Measurements from ENCODE around the gene ERG. TPM values are rescaled to one million over a fixed set of nuclear protein-coding genes. Genes with fewer than 3 reads are reported as not detected.

ERG gene
- total RNA-seq, 2 donors from 2014 or later = not detected

DNA sequence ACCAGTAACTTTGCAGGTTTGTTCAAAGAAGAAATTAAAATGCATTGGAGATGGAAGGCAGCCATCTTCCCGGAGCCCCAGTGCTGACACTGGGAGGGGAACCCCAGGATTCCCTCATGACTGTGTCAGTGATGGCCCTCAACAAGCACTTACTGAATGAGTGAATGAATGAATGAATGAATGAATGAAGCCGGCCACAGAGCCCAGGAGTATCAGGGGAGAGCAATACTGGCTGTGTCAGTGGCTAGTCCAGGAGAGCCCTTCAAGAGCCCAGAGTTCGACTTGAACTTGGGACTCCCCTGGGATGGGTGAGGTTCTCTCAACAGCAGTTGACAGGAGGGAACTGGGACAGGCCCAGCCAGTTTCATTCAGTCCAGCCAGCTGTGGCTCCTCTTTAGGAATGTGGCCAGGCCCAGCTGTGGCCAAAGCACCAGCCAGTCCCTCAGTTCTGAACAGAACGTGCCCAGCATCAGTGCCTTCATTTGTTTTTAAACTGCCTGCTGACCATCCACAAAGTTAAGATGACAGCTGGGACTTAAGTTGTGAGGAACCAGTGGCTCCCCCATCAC is 9.2 kb upstream of the ERG start:
- Mint-ChIP-seq H3K9me3 (no peaks in the 10 kb centered on the region), H3K27me3 (peaks cover 34% of the 10 kb centered on the region), H3K4me3 (no peak overlapping the region), H3K27ac (no peak overlapping the region), H3K36me3 (ENCODE audit: low read depth) (no peaks in the 10 kb centered on the region), H3K4me1 (no peaks in the 10 kb centered on the region)
- ATAC-seq (replicated peaks) = no peak

DNA sequence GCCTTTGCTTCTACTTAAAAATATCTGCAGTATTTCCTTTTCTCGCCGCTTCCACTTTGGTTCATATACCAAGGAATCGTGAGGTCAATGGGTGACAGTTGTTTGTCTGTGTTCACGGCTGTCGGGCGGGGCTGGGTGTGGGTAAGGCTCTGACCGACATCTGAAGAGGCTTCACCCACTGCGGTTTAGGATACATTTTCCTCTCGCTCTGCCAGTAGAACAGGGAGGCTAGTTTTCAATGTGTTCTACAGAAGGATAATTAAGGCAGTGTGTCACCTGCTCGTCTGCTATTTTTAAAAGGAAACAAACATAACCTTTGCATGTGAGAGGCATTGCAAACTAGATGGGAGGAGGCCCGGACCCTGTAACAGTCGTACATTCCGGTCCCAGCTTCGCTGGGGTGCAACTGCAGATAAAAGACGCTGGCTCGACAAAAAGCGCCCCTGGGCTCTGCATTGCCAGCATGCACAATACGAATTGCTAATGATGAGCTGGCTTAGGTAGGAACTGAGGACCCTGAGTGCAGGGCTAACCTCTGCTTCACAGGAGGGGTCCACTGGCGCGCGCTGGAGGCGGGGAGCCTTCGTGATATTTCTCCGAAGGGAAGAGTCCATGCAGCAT is 8.5 kb upstream of the ERG start:
- ATAC-seq (replicated peaks) = no peak
- H3K4me1 Mint-ChIP-seq = no peaks in the 10 kb centered on the region
- peaks cover 39% of the 10 kb centered on the region for H3K27me3 Mint-ChIP-seq
- no peaks in the 10 kb centered on the region for H3K9me3 Mint-ChIP-seq
- H3K27ac Mint-ChIP-seq = no peak overlapping the region
- H3K36me3 Mint-ChIP-seq (ENCODE audit: low read depth) = no peaks in the 10 kb centered on the region
- H3K4me3 Mint-ChIP-seq = no peak overlapping the region

DNA sequence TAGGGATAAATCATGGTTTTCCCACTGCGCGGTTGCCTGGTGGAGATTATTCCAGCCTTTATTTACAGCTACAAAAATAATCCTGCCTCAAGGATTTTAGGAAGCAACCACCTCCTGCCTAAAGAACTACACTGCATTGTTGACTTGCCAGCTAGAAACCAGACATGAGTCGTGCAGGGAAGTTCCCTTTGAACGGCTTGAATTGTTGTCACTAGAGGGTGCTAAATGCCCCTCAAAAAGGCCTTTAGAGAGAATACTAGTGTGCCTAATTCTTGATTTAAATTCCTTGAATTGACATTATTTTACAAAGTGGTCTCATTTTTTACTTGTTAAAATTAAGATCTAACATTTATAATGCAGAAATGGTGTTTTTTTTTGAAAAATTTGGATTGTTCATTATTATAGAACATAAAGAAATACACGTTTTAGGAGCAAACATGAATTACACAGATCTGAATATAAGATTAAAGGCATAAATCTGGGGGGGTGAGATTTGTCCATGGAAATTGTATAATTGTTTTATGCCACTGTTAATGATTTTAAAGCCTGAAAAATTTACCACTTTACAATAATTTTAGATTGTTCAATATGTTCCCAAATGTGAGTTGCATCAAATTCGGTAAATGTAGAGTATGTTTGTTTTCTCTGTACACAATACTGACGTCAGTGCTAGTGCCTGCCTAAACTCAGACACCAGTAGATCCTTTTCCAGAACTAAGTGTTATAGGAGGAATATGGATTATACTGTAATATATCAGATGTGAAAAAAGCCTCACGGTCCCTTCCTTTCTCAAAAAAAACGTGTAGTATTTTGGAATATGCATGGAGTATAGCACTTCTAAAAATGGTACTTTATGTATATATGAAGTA is 7.6 kb upstream of the ERG start:
- H3K27ac Mint-ChIP-seq = no peak overlapping the region
- H3K9me3 Mint-ChIP-seq = no peaks in the 10 kb centered on the region
- peak; percentile 60 for ATAC-seq (replicated peaks)
- no peaks in the 10 kb centered on the region for H3K36me3 Mint-ChIP-seq (ENCODE audit: low read depth)
- no peaks in the 10 kb centered on the region for H3K4me1 Mint-ChIP-seq
- H3K27me3 Mint-ChIP-seq = peaks cover 41% of the 10 kb centered on the region
- H3K4me3 Mint-ChIP-seq = no peak overlapping the region

DNA sequence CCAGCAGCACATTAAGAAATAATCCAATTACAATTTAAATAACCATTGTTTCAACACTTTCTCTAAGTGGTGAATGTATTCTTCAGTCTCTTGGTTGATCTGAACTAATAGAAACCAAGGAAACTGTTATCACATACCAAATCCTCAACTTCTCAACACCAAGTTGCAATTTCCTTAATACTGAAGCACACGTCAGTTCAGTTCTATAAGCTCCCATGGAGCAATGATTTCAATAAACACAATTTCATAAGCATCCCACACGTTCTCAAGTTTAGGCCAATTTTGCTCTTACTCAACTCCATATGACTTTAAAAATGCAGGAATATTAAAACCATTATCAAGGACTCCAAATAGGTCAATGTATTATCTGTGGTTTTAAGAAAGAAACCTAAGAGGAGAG is 5.8 kb upstream of the ERG start:
- H3K36me3 Mint-ChIP-seq (ENCODE audit: low read depth) = no peaks in the 10 kb centered on the region
- H3K27ac Mint-ChIP-seq = no peak overlapping the region
- ATAC-seq (replicated peaks) = no peak
- peaks cover 46% of the 10 kb centered on the region for H3K27me3 Mint-ChIP-seq
- H3K4me1 Mint-ChIP-seq = no peaks in the 10 kb centered on the region
- H3K9me3 Mint-ChIP-seq = no peaks in the 10 kb centered on the region
- no peak overlapping the region for H3K4me3 Mint-ChIP-seq

DNA sequence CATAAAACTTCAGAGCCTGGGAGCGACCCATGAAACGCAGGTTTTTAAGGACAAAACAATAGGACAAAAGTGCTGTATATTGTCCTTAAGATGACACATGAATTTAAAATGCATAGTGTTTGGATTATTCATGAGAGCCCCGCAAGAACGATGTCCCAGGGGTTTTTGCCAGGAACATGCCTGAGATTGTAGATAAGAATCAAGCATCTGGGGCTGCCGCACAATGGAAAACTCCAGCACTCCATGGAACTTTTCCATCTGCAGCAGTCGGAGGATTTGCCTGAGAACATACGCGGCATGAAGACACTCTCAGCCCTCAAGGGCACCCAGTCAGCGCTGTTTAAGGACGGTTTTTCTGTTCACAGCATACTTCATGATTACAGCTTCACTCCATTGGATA is 5.3 kb upstream of the ERG start:
- no peak for ATAC-seq (replicated peaks)
- no peak overlapping the region for H3K4me3 Mint-ChIP-seq
- H3K36me3 Mint-ChIP-seq (ENCODE audit: low read depth) = no peaks in the 10 kb centered on the region
- no peak overlapping the region for H3K27ac Mint-ChIP-seq
- H3K4me1 Mint-ChIP-seq = no peaks in the 10 kb centered on the region
- H3K27me3 Mint-ChIP-seq = peaks cover 46% of the 10 kb centered on the region
- H3K9me3 Mint-ChIP-seq = no peaks in the 10 kb centered on the region

DNA sequence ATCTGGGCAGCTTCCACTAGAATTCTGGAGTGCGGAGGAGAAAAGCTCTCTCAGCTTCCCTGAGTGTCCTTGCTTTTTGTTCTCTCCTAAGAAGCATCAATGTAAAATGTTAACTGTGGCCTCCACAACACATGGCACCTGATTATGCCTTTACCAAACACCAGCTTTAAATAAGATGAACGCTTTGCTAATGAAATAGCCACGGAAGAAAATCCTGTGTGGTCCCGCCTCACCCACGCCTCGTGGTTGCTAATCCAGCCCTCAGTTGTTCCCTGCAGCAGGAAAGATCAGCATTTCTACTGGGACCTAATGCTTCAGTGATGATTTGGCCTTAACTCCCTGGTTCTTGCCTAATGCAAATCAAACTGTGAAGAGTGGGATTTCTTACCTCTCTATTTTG is 1.8 kb upstream of the ERG start:
- H3K36me3 Mint-ChIP-seq (ENCODE audit: low read depth) = no peaks in the 10 kb centered on the region
- peaks cover 41% of the 10 kb centered on the region for H3K27me3 Mint-ChIP-seq
- no peaks in the 10 kb centered on the region for H3K4me1 Mint-ChIP-seq
- H3K4me3 Mint-ChIP-seq = no peak overlapping the region
- no peaks in the 10 kb centered on the region for H3K9me3 Mint-ChIP-seq
- H3K27ac Mint-ChIP-seq = no peak overlapping the region
- ATAC-seq (replicated peaks) = no peak

DNA sequence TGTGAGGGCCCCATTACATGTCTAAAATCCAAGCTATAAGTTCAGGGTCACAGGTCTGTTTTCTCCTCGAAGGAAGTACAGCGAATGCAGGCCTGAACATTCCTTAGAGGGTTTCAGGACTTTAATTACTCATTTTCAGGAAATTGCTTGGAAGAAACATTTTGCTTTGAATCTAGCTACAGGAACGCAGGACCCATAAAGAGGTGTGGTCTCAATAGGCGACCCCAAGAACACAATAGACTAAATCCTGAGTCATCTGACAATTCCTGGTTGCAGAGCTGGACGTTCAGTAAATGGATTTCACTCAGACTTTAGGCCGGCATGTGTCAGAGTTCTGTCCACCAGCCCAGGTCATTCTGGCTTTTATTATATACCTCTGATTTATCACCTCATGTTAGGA is 1.0 kb upstream of the ERG start:
- H3K27me3 Mint-ChIP-seq = peaks cover 42% of the 10 kb centered on the region
- ATAC-seq (replicated peaks) = no peak

DNA sequence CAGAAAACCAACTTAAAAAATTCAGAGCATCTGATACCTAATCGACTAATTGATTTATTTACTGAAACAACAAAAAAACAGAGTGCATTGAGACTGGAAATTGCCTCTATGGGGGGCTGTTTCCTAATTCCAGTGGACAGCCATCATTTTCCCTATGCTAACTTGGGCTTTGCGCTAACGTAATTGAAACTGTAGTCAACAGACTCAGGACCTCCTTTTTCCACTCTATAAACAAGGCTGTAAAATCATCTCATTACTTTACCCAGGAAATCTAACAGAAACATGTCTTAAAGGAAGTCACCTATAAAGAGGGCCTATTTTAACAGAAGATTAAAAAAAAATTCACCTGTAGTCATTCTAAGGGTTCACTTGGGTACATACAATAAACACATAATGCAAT is 2.1 kb downstream of the ERG start:
- Mint-ChIP-seq H3K36me3 (ENCODE audit: low read depth) (no peaks in the 10 kb centered on the region), H3K4me1 (no peaks in the 10 kb centered on the region), H3K27me3 (peaks cover 40% of the 10 kb centered on the region), H3K4me3 (no peak overlapping the region), H3K27ac (no peak overlapping the region), H3K9me3 (no peaks in the 10 kb centered on the region)
- ATAC-seq (replicated peaks) = no peak

More for the DNA sequence above, 1.0 kb upstream of the ERG start:
- no peaks in the 10 kb centered on the region for H3K36me3 Mint-ChIP-seq (ENCODE audit: low read depth)
- H3K4me3 Mint-ChIP-seq = no peak overlapping the region
- H3K9me3 Mint-ChIP-seq = no peaks in the 10 kb centered on the region
- H3K27ac Mint-ChIP-seq = no peak overlapping the region
- H3K4me1 Mint-ChIP-seq = no peaks in the 10 kb centered on the region

DNA sequence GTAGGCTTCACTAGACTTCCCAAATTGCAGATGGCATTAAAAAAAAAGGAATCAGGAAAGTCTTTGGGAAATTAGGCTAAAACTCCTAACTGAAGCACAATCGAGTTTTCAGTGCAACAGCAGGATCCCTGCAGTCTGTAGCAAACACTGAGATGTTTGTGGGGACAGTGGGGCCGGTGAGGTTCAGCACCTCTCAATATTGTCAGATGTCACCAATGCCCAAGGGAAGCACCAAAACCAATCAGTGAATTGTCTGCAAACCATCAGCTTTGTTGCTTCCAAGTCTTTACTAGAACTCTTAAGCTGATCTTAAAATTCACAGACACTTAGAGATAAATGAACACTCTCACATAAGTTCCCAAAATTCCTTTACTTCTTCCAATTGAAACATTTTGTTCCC is 2.6 kb downstream of the ERG start:
- peaks cover 40% of the 10 kb centered on the region for H3K27me3 Mint-ChIP-seq
- no peak for ATAC-seq (replicated peaks)
- no peaks in the 10 kb centered on the region for H3K36me3 Mint-ChIP-seq (ENCODE audit: low read depth)
- no peaks in the 10 kb centered on the region for H3K4me1 Mint-ChIP-seq
- no peak overlapping the region for H3K4me3 Mint-ChIP-seq
- H3K9me3 Mint-ChIP-seq = no peaks in the 10 kb centered on the region
- H3K27ac Mint-ChIP-seq = no peak overlapping the region

DNA sequence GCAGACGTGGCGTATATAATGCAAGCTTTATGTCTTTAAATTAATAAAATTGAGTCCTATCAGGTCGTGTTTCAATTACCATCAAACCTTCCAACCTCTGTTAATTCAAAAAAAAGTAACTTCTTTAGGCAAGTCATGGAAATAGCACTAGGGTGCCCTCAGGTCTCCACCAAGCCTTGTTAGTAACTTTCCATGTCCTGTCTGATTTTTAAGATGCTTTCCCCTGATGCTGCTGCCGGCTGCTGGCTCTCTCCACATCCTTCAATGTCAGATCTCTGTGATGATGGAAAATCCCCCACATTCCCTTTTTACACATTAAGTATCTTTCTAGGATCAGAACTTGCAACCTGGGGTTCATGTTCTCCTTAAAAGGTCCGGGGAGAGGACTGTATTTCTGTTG is 3.0 kb downstream of the ERG start:
- ATAC-seq (replicated peaks) = no peak
- peaks cover 38% of the 10 kb centered on the region for H3K27me3 Mint-ChIP-seq
- no peak overlapping the region for H3K4me3 Mint-ChIP-seq
- H3K27ac Mint-ChIP-seq = no peak overlapping the region
- no peaks in the 10 kb centered on the region for H3K36me3 Mint-ChIP-seq (ENCODE audit: low read depth)
- no peaks in the 10 kb centered on the region for H3K9me3 Mint-ChIP-seq
- no peaks in the 10 kb centered on the region for H3K4me1 Mint-ChIP-seq

DNA sequence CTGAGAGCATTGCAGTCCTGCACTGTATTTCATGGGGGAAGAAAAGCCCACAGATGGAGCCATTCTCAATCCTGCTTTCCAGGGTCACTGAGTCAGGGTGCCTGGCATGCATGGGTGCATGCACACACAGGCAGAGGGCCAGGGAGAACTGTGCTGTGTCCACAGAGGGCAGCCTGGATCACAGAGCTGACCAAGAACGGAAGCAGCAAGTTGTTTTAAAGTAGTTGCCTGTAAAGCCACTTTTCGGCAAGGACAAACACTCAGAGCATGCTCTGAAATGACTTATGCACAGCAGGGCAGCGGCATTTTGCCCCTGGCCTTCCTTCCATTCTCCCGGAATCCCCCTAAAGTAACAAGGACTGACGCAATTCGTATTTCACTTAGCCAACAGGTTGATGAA is 3.6 kb downstream of the ERG start:
- Mint-ChIP-seq H3K4me1 (no peaks in the 10 kb centered on the region), H3K9me3 (no peaks in the 10 kb centered on the region), H3K27ac (no peak overlapping the region), H3K4me3 (no peak overlapping the region), H3K27me3 (peaks cover 35% of the 10 kb centered on the region), H3K36me3 (ENCODE audit: low read depth) (no peaks in the 10 kb centered on the region)
- ATAC-seq (replicated peaks) = no peak

DNA sequence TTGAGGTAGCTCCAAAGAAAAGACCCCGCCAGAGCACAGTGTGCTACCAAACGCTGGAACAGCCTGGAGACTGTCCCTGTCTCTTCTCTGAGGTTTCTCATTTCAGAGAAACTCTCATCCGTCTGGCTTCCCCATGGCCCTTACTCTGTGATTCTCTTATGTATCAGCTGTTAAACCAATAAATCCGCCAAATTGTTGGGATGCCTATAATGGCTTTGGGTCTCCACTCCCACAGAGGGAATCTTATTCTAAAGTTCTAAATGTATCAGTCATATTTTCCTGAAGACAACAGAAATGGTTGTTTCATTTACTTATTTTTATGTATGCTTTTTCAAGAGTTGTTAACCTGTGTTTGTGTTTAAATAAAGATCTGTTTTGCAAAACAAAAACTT is 4.0 kb downstream of the ERG start:
- Mint-ChIP-seq H3K4me3 (no peak overlapping the region), H3K4me1 (no peaks in the 10 kb centered on the region), H3K9me3 (no peaks in the 10 kb centered on the region), H3K27me3 (peaks cover 32% of the 10 kb centered on the region), H3K27ac (no peak overlapping the region), H3K36me3 (ENCODE audit: low read depth) (no peaks in the 10 kb centered on the region)
- no peak for ATAC-seq (replicated peaks)

DNA sequence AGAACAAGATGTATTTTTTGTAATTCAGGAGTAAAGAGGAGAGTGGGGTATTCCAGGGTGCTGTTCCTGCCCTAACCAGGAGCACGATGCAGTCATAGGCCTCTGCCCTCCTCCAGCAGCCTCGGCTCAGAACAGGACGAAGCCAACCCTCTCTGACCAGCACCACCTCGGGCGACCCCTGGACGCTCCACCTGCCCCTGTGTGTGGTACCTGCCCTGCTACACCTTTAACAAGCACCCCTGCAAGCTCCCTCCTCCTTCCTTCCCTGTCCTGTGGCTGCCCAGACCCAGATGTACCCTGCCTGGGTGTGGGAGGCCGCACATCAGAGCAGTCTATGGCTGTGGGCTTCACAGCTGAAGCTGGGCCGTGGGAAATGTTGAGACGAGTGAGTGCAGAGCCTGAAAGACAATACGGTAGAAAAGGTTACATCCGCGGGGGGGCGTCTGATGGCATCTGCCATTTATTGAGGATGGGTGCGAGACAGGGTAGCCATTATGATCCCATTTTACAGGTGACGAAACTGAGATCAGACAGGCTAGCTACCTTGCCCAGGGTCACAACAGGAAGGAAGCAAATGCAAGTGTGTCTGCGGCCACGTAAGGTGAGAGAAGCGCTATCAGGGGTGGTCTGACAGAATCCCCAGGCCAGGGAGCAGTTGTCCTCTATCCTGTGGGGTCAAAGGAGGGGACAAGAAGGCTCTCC is 4.6 kb downstream of the ERG start:
- H3K27me3 Mint-ChIP-seq = peaks cover 32% of the 10 kb centered on the region
- no peaks in the 10 kb centered on the region for H3K36me3 Mint-ChIP-seq (ENCODE audit: low read depth)
- no peak overlapping the region for H3K27ac Mint-ChIP-seq
- H3K9me3 Mint-ChIP-seq = no peaks in the 10 kb centered on the region
- H3K4me1 Mint-ChIP-seq = no peaks in the 10 kb centered on the region
- ATAC-seq (replicated peaks) = no peak
- H3K4me3 Mint-ChIP-seq = no peak overlapping the region

DNA sequence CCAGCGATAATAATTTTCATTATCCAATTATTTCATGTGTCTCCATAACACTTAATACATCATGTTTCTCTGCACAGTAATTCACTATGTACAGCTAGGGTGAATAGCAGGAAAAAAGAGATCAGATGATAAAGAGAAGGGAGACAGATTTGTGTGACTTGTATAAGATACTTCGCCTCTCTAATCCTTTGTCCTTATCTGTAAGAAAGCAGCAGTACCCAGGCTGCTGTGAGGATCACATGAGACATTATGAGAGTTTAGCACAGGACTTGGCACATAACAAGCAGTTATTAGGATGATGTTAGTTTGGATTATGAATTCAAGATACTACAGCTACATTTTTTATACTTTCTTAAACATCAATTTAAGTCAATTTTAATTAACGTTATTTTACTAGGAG is 6.3 kb downstream of the ERG start:
- H3K9me3 Mint-ChIP-seq = no peaks in the 10 kb centered on the region
- peaks cover 20% of the 10 kb centered on the region for H3K27me3 Mint-ChIP-seq
- no peak for ATAC-seq (replicated peaks)
- no peak overlapping the region for H3K27ac Mint-ChIP-seq
- no peaks in the 10 kb centered on the region for H3K36me3 Mint-ChIP-seq (ENCODE audit: low read depth)
- H3K4me1 Mint-ChIP-seq = no peaks in the 10 kb centered on the region
- H3K4me3 Mint-ChIP-seq = no peak overlapping the region

DNA sequence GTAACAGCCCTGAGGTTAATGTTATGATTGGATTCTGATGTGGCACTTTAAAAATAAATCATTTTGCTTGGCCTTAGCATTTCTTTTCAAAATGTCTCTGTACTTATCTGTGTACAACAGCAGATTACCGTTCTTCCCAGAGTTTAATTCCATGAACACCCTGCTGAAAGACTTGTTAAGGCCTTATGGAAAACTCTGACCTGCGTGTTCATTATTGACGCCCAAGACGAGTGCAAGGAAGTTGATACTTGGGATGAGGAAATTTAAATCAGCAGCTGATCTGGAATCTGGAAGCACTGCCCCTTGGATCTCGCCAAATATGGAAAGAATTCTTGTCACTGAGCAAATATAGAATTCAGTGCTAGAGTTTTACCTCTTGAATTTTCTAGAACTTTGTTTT is 6.7 kb downstream of the ERG start:
- H3K27me3 Mint-ChIP-seq = peaks cover 22% of the 10 kb centered on the region
- no peaks in the 10 kb centered on the region for H3K4me1 Mint-ChIP-seq
- H3K36me3 Mint-ChIP-seq (ENCODE audit: low read depth) = no peaks in the 10 kb centered on the region
- no peak overlapping the region for H3K4me3 Mint-ChIP-seq
- H3K27ac Mint-ChIP-seq = no peak overlapping the region
- no peak for ATAC-seq (replicated peaks)
- no peaks in the 10 kb centered on the region for H3K9me3 Mint-ChIP-seq

All from activated T-helper 17 cell treated with anti-CD3 and anti-CD28 coated beads, Interleukin-2, amount 50 U/mL, for 72 hours (primary cell).